Endothelial cell (in vitro differentiated cells): ENCODE data around the gene ITPR3. TPM values are rescaled to one million over a fixed set of nuclear protein-coding genes. Genes with fewer than 3 reads are reported as not detected.

Experiments
- DNase-seq: peaks from one replicate; pipeline ENCODE4 v3.0.0; 2021; ENCODE audit warnings: low spot score
- H3K27ac Mint-ChIP-seq: one replicate; pipeline ENCODE4 v1.8.0; 2021; ENCODE audit warnings: mixed read lengths, inconsistent platforms; ENCODE audit not compliant: unreplicated experiment
- H3K27me3 Mint-ChIP-seq: one replicate; pipeline ENCODE4 v1.8.0; 2021; ENCODE audit warnings: mild to moderate bottlenecking, moderate library complexity, mixed read lengths, inconsistent platforms; ENCODE audit not compliant: unreplicated experiment
- H3K36me3 Mint-ChIP-seq: one replicate; pipeline ENCODE4 v1.8.0; 2021; ENCODE audit warnings: mild to moderate bottlenecking, low read depth, mixed read lengths, inconsistent platforms; ENCODE audit not compliant: unreplicated experiment
- H3K4me1 Mint-ChIP-seq: one replicate; pipeline ENCODE4 v1.8.0; 2021; ENCODE audit warnings: mild to moderate bottlenecking, mixed read lengths, inconsistent platforms; ENCODE audit not compliant: unreplicated experiment
- H3K4me3 Mint-ChIP-seq: one replicate; pipeline ENCODE4 v1.8.0; 2021; ENCODE audit warnings: mild to moderate bottlenecking, mixed read lengths, inconsistent platforms; ENCODE audit not compliant: unreplicated experiment
- H3K9me3 Mint-ChIP-seq: one replicate; pipeline ENCODE4 v1.8.0; 2021; ENCODE audit warnings: mixed read lengths, inconsistent platforms; ENCODE audit not compliant: unreplicated experiment
- total RNA-seq: library from RNA; stranded (reverse); fragmentation: NEBNext Ultra II Directional; extraction: Animal tissue kit (Norgen Biotek cat#: 25700); gene quantifications from one replicate; pipeline ENCODE4 v1.2.1, GENCODE V29; 2021; ENCODE audit not compliant: unreplicated experiment
- TF ChIP-seq, protein P1 (sequence below): fragments of 200-600 bp; sonication (generic); IDR thresholded peaks from one replicate; pipeline ENCODE4 v1.5.0; 2021; ENCODE audit warnings: antibody characterized with exemption; ENCODE audit not compliant: unreplicated experiment

ITPR3 gene
- total RNA-seq, 1 donor from 2014 or later, result 124 TPM

DNA sequence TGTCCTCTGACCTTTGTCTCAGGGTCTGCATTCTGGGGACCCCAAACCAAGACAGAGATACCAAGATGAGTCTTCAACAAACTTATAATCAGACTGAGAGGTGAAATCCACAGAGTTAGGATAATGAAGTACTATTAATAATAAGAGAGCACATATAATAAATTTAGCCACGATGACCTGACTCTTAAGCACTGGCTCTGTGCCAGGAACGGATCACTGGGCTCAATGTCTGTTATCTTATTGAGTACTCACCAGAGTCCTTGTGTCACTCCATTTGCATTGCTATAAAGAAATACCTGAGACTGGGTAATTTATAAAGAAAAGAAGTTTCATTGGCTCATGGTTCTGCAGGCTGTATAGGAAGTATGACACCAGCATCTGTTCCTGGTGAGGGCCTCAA lies 18.9 kb upstream of the ITPR3 start:
- TF ChIP-seq, protein P1, sequence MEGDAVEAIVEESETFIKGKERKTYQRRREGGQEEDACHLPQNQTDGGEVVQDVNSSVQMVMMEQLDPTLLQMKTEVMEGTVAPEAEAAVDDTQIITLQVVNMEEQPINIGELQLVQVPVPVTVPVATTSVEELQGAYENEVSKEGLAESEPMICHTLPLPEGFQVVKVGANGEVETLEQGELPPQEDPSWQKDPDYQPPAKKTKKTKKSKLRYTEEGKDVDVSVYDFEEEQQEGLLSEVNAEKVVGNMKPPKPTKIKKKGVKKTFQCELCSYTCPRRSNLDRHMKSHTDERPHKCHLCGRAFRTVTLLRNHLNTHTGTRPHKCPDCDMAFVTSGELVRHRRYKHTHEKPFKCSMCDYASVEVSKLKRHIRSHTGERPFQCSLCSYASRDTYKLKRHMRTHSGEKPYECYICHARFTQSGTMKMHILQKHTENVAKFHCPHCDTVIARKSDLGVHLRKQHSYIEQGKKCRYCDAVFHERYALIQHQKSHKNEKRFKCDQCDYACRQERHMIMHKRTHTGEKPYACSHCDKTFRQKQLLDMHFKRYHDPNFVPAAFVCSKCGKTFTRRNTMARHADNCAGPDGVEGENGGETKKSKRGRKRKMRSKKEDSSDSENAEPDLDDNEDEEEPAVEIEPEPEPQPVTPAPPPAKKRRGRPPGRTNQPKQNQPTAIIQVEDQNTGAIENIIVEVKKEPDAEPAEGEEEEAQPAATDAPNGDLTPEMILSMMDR, result no peak
- peaks cover 6% of the 10 kb centered on the region for H3K27me3 Mint-ChIP-seq
- no peak for DNase-seq
- no peak overlapping the region for H3K27ac Mint-ChIP-seq
- no peaks in the 10 kb centered on the region for H3K36me3 Mint-ChIP-seq
- peak overlapping the region; percentile 12 for H3K4me3 Mint-ChIP-seq
- peaks cover 3% of the 10 kb centered on the region for H3K4me1 Mint-ChIP-seq
- no peaks in the 10 kb centered on the region for H3K9me3 Mint-ChIP-seq

DNA sequence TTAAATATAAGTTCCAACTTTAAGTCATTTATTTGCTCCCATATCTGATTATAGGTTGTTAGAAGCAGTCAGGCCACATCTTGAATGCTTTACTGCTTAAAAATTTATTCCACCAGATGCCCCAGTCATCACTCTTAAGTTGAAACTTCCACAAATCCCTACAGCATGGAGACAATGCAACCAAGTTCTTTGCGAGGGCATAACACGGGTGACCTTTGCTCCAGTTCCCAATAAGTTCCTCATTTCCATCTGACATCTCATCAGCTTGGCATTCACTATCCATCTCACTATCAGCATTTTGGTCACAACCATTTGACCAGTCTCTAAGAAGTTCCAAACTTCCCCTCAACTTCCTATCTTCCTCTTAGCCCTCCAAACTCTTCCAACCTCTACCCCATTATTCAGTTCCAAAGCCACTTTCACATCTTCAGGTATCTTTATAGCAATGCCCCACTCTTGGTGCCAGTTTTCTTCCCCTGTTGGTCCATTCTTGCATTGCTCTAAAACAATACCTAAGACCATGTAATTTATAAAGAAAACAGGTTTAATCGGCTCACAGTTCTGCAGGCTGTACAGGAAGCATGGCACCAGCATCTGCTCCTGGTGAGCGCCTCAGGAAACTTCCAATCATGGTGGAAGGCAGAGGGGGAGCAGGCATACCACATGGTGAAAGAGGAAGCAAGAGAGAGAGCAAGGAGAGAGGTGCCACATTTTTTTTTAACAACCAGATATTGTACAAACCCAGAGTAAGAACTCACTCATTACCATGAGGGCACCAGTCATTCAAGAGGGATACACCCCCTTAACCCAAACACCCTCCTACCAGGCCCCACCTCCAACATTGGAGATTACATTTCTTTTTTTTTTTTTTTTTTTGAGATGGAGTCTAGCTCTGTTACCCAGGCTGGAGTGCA lies 15.9 kb upstream of the ITPR3 start:
- TF ChIP-seq, protein P1, result no peak
- peaks cover 21% of the 10 kb centered on the region for H3K4me1 Mint-ChIP-seq
- H3K9me3 Mint-ChIP-seq, result no peaks in the 10 kb centered on the region
- no peak for DNase-seq
- H3K27me3 Mint-ChIP-seq, result peaks cover 6% of the 10 kb centered on the region
- H3K27ac Mint-ChIP-seq, result no peak overlapping the region
- no peaks in the 10 kb centered on the region for H3K36me3 Mint-ChIP-seq
- H3K4me3 Mint-ChIP-seq, result no peak overlapping the region

DNA sequence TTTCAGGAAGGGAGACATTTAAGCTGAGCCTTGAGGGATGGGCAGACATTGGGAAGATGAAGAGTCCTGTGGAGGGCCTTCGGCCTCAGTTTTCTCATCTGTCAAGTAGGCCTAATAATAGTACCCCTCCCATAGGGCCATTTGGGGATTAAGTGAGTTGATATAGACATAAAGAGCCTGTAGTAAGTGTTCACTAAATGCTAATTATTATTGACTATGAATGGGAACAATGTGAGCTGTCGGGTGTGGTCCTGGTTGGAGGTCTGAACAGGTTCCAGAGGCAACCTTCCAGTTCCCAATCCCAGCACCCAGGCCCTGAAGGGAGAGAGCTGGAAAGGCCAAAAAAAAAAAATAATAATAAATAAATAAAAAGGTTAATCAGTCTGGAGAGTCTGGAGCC lies 14.5 kb upstream of the ITPR3 start:
- no peak overlapping the region for H3K27ac Mint-ChIP-seq
- no peak overlapping the region for H3K4me3 Mint-ChIP-seq
- H3K36me3 Mint-ChIP-seq, result no peaks in the 10 kb centered on the region
- DNase-seq, result no peak
- H3K4me1 Mint-ChIP-seq, result peaks cover 26% of the 10 kb centered on the region
- H3K27me3 Mint-ChIP-seq, result peaks cover 7% of the 10 kb centered on the region
- TF ChIP-seq, protein P1, result no peak
- H3K9me3 Mint-ChIP-seq, result no peaks in the 10 kb centered on the region

DNA sequence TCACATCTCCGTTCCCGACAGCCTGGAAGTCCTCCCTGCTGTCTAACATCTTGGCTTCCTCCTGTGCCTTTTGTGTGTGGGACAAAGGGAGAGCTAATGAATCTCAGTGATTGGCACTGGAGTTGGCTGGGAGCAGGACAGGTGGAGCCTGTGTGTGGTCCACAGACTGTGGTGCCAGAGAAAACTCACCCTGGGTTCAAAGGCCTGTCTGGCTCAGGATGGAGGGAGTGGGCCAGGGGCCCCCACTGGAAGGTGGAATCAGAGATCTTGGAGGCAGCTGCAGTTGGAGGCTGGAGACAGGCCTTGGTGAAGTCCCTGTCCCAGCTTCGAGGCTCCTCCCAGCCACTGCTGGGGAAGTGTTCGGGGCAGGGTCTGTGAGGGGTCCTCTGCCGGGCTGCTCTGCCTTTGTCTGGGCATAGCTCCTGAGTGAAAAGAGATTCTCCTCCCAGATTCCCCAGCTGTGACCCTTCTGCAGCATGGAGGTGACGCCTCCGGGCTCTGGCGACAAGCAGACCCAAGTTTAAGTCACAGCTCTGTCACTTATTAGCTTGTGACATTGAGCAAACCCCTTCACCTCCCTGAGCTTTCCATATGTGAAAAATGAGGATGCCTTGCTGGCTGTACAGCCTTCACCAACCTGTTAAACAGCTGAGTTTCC lies 13.9 kb upstream of the ITPR3 start:
- TF ChIP-seq, protein P1, result no peak
- H3K4me1 Mint-ChIP-seq, result peaks cover 32% of the 10 kb centered on the region
- H3K4me3 Mint-ChIP-seq, result no peak overlapping the region
- no peak overlapping the region for H3K27ac Mint-ChIP-seq
- H3K9me3 Mint-ChIP-seq, result no peaks in the 10 kb centered on the region
- no peak for DNase-seq
- H3K36me3 Mint-ChIP-seq, result no peaks in the 10 kb centered on the region
- peaks cover 7% of the 10 kb centered on the region for H3K27me3 Mint-ChIP-seq

DNA sequence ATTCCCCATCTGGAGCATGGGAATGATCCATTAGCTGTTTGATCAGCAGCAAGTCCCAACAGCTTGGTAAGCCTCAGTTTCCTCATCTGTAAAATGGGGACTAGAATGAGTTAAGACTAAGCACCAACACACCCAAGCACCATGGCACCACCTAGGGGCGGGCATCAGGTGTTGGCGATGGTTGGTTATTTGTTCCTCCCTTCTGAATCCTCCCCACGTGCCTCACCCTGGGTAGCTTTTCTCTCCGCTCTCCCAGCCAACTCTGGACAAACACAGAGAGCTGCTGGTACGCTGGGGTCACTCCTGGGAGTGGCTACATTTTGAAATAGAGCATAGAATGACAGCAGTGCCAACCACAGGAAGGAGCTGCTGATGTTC lies 13.3 kb upstream of the ITPR3 start:
- Mint-ChIP-seq H3K27ac (no peak overlapping the region), H3K36me3 (no peaks in the 10 kb centered on the region), H3K4me1 (peaks cover 32% of the 10 kb centered on the region), H3K4me3 (no peak overlapping the region), H3K27me3 (peaks cover 10% of the 10 kb centered on the region), H3K9me3 (no peaks in the 10 kb centered on the region)
- TF ChIP-seq, protein P1, result no peak
- no peak for DNase-seq
